Lung (tissue), 12 donors: ENCODE measurements around the gene DGKH. TPM values are rescaled to one million over a fixed set of nuclear protein-coding genes. Genes with fewer than 3 reads are reported as not detected.
A peak's percentile ranks its signal among the peaks of the same experiment; 100 is the strongest.

Experiments used
- ATAC-seq: fragments of 200-7000 bp; cut with Tn5 transposase; one replicate; pipeline ENCODE4 v1.9.1; 2020; ENCODE audit warnings: moderate number of reproducible peaks; ENCODE audit not compliant: insufficient read depth, low FRiP score
- DNase-seq, 3 donors: peaks; one replicate each; pipeline ENCODE4 v3.0.0-alpha.2; 2013 to 2017
- H3K27ac ChIP-seq, 2 donors: one replicate each; pipeline ENCODE4 v1.5.1; 2013; ENCODE audit warnings: mild to moderate bottlenecking in 2 of 2, moderate library complexity in 2 of 2, control low read depth in 1 of 2, inconsistent platforms in 1 of 2, low read depth in 1 of 2, low read length in 1 of 2
- H3K27me3 ChIP-seq, 3 donors: one replicate each; pipeline ENCODE4 v1.5.1; 2013; ENCODE audit warnings: low read length in 2 of 3; ENCODE audit not compliant: control insufficient read depth in 3 of 3, insufficient read depth in 3 of 3
- H3K36me3 ChIP-seq, 4 donors: one replicate each; pipeline ENCODE4 v1.5.1; 2013; ENCODE audit warnings: low read length in 4 of 4, mild to moderate bottlenecking in 1 of 4, moderate library complexity in 1 of 4; ENCODE audit not compliant: control insufficient read depth in 4 of 4, insufficient read depth in 4 of 4
- H3K4me1 ChIP-seq, 5 donors: one replicate each; pipeline ENCODE4 v1.5.1; 2013; ENCODE audit warnings: low read length in 5 of 5, mild to moderate bottlenecking in 2 of 5, moderate library complexity in 1 of 5; ENCODE audit not compliant: control insufficient read depth in 5 of 5, insufficient read depth in 5 of 5
- H3K4me3 ChIP-seq: one replicate; pipeline ENCODE4 v1.5.1; 2013; ENCODE audit warnings: mild to moderate bottlenecking, control low read depth, moderate library complexity
- H3K9ac ChIP-seq, 2 donors: one replicate each; pipeline ENCODE4 v1.5.1; 2013; ENCODE audit warnings: low read length in 2 of 2, control low read depth in 1 of 2; ENCODE audit not compliant: insufficient read depth in 1 of 2
- H3K9me3 ChIP-seq, 4 donors: one replicate each; pipeline ENCODE4 v1.5.1; 2013; ENCODE audit warnings: low read length in 3 of 4, mild to moderate bottlenecking in 1 of 4, moderate library complexity in 1 of 4; ENCODE audit not compliant: control insufficient read depth in 4 of 4, insufficient read depth in 3 of 4
- CTCF ChIP-seq: IDR thresholded peaks from 2 replicates; pipeline ENCODE4 v1.5.1; 2012; ENCODE audit warnings: mild to moderate bottlenecking; ENCODE audit errors: control extremely low read depth, extremely low read depth
- WGBS, 2 donors: extraction: QIAGEN DNeasy Blood & Tissue Kit; methylation state at CpG; one replicate each; pipeline ENCODE4 v1.1.7; 2013; 5-methylcytosine and 5-hydroxymethylcytosine counted together
- polyA plus RNA-seq, 2 donors: library from polyadenylated mRNA; stranded (reverse); fragments of 200-250 nt; gene quantifications; one replicate each; pipeline ENCODE4 v1.2.1, GENCODE V29; 2013
- total RNA-seq, 2 donors: library from RNA; depleted of rRNA in 1 of 2; stranded (reverse); fragments of >200 nt in 1 of 2; gene quantifications; one replicate each; pipeline ENCODE4 v1.2.1, GENCODE V29; 2014 to 2021
- donor health status: control.
- donor health status: control.
- donor health status: Bipolar disorder and iron deficiency.
- donor health status: healthy.
- donor health status: DM: yes; HTN: yes; CAD: no.

Gene DGKH
- total and polyA plus RNA-seq, 4 donors = 2.2 to 33.1 (median 11.4) TPM

GRCh38 chr13:42255886-42256285, 207.4 kb downstream of the DGKH start:
- Histone ChIP-seq H3K9ac (no peak overlapping the region), H3K36me3 (no peaks in the 10 kb centered on the region), H3K4me3 (no peak overlapping the region), H3K27ac (no peak overlapping the region), H3K9me3 (no peaks in the 10 kb centered on the region), H3K4me1 (peaks cover 0 to 8% (median 0%) of the 10 kb centered on the region in 5 donors), H3K27me3 (no peaks in the 10 kb centered on the region)
- peak in 1 of 3 donors; percentile 53 for DNase-seq
- TF ChIP-seq CTCF = no peak
- WGBS, 2 donors = 73 to 79% methylated on average over 5 of the region's 5 CpGs
- no peak for ATAC-seq

DNA sequence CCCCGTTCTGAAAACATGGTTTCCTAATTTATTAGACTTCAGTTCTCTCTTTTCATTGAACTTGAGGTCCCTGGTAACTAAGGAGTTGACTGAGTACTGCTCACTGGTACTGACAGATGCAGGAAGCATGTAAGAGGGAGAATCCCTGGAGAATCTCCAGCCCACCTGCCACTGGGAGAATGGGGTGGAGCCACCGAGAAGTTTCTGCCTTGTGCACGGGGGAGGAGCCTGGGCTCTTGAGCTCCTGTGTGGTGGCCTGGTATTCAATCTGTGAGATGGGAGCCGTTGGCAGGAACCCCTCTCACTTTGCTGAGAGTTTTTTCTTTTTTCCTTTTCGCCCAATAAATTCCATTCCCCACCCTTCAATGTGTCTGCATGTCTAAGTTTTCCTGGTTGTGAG, 210.3 kb downstream of the DGKH start:
- no peak for ATAC-seq
- no peak for TF ChIP-seq CTCF
- no peak overlapping the region for H3K27ac ChIP-seq

DNA sequence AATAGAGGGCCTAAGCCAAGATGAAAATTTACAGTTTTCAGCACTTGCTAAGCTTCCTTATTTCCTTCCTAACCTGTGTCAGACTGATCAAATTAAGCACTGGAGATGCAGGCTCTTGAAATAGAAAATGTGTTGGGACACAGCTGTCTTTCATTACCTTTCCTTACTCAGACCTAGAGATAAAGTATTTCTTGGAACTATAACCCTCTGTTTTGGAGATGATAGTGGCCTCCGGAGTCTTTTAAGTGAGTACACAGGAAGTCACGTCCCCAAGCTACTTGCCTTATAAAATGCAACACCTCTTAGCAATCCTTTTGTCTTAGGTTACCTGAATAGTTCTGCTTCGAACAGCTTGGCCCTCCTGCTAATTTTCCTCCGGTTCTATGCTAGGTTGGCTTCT, 211.1 kb downstream of the DGKH start:
- 77 to 91% methylated on average over 4 of the region's 4 CpGs for WGBS, 2 donors
- Histone ChIP-seq H3K4me3 (no peak overlapping the region), H3K27me3 (no peaks in the 10 kb centered on the region), H3K36me3 (no peaks in the 10 kb centered on the region), H3K9me3 (no peaks in the 10 kb centered on the region), H3K27ac (no peak overlapping the region), H3K9ac (no peak overlapping the region), H3K4me1 (peaks cover 0 to 10% (median 0%) of the 10 kb centered on the region in 5 donors)
- TF ChIP-seq CTCF = no peak
- DNase-seq (no peak), ATAC-seq (no peak)

More for the DNA sequence above, 210.3 kb downstream of the DGKH start:
- H3K4me3 ChIP-seq = no peak overlapping the region
- H3K27me3 ChIP-seq = no peaks in the 10 kb centered on the region
- H3K36me3 ChIP-seq = no peaks in the 10 kb centered on the region
- DNase-seq = no peak
- peaks cover 0 to 8% (median 0%) of the 10 kb centered on the region in 5 donors for H3K4me1 ChIP-seq
- no peaks in the 10 kb centered on the region for H3K9me3 ChIP-seq
- H3K9ac ChIP-seq = no peak overlapping the region
- 89 to 92% methylated on average over 5 of the region's 5 CpGs for WGBS, 2 donors
